Stimulated activated CD8-positive, alpha-beta memory T cell treated with anti-CD3 and anti-CD28 coated beads, Interleukin-4, amount 100 ng/mL, for 24 hours (primary cell): ENCODE results near the gene ANO2.

Experiments used
- DNase-seq: peaks from one replicate; pipeline ENCODE4 v3.0.0-alpha.2; 2020; ENCODE audit warnings: low read depth

ANO2 gene

DNA sequence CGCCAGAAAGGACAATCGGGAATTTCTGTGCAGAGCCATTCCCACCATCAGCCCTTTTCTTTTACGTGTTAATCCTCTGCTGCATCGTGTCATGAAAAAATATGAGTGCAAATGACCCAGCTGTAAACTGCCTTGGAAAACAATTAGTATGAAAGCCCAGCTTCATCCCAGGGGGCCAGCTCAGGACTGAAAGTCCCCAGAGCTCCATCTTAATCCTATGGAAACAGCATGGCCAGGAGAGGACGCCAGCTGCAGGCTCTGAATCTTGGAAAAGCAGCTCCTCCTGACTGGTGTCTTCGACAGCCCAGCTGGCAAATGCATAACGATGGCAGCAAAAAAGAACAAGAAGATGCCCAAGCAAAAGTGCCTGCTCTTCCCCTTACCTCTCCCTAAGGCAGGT lies 321.6 kb downstream of the ANO2 start:
- DNase-seq = no peak

- no peak for DNase-seq
Observed at GRCh38 chr12:5622280-5622679, 322.8 kb downstream of the ANO2 start.

DNA sequence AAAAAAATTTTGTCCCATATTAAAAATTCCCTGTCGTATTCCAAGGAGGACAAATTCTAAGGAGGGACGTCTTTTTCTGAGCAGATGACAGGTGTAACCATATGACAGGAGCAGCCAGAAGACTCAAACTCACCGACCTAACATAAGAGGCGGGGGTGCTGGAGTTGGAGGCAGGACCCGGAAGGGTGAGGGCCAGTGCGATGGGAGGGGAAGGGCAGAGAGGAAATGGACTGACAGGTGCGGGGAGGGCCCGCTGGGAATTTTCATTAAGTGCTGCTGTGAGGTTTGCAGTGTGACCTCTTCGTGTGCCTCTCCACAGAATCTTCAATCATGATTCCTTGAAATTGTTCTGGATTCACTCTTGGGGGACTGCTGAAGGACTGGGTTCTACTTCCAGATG lies 323.7 kb downstream of the ANO2 start:
- DNase-seq = no peak

GRCh38 chr12:5620896-5621295 lies 324.2 kb downstream of the ANO2 start:
- no peak for DNase-seq

DNA sequence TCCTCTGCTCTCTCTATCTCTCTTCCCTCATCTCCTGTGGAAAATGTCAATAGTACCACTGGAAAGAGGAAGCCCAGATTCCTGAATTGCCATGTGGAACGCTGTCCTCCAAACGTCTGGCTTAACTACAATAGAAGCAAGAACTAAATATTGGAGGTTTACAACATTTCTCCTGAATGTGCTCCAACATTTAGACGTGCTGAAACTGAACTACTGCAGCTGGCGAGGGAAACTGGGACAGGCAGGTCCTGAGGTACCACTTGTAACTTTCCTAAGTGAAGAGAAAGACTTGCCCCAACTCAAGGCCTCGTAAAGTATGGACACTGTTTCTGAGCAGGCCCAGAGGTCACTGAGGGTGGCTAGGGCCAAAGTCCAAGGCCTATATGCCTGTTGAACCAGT lies 325.4 kb downstream of the ANO2 start:
- no peak for DNase-seq

GRCh38 chr12:5616854-5617253 lies 328.2 kb downstream of the ANO2 start:
- no peak for DNase-seq

DNA sequence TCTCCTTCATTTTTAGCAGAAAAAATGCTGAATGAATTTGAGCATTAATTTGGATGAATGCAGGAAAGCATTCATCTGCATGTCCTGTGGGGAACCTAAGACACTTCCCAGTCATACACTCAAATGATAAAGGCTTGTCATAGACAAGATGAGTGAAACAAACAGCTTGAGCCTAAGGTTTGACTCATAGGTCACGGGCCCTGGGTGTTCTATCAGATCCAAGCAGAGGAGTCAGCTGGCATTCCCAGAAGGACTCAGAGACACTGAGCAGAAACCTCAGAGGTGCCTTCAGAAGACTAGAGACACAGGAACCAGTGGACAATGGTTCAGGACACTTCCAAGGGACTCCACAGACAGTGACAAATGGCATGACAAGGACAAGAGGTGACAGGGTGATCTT lies 329.3 kb downstream of the ANO2 start:
- DNase-seq = no peak

GRCh38 chr12:5614256-5614655 lies 330.8 kb downstream of the ANO2 start:
- no peak for DNase-seq

DNA sequence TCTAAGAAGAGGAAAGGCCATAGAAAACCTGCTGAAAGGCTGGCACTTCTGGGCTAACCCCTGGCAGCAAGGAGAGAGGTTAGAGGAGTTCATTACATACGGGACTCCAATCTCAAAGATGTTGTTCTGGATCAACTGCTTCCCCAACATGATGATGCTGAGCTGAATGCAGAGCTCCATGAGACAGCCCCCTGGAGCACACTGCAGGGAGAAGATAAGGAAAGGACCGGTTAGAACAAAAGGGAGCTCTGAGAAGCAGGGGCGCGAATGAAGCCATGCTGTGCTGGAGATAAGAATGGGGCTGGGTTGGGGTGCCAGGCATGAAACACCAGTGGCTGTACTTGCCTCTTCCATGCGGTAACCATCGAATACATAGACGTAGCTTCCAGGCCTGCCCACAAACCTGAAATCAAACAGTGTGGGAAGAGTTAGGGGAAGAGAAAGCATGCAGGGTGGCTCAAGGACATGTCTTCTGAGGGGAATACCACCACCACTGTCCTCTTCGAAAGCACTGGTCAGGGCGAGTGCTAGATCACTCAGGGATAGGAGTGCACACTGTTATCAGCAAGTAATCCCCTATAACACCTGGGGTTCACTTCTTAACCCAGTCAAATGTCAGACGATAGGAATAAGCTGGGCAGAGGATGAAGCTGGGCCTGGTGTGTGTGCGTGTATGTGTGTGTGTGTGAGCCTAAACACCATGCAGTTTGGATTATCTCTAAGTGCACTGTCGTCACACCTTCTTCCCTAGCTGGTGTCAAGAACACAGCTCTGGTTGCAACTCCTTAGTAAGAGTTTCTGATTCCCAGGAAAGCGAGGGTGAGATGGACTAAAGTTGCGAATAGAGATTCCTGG lies 332.3 kb downstream of the ANO2 start:
- no peak for DNase-seq

DNA sequence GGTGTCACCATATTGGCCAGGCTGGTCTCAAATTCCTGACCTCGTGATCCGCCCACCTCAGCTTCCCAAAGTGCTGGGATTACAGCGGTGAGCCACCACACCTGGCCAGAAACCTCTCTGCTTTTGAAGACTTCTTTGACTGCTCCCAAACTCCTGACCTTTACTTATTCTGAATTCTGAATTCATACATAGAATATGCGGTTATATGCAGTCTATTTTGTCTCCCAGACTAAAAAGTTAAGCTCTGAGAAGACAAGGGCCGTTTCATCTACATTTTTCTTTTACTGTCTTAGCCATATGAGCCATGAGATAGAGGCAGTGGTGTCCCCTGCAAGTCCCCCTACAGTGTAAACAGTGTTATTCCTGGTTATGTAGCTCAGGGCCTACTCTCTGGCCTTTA lies 333.9 kb downstream of the ANO2 start:
- DNase-seq = no peak

DNA sequence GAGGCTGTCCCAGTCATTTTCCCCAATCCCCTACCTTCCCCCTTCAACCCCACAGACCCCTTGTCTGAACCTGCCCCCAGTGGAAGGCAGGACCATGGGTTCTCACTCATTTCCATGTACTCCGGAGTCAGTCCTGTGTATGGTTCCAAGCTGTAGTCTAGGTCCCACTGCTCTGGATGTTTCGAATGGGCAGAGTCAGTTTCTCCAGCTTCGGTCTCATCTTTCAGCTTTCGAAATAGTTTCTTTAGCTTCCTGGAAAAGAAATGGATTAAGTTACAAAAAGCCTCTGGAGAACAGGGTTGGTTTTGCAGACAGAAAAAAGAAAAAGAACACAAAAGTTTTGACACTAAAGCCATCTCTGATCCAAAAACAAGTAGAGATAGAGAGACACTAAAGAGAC lies 345.7 kb downstream of the ANO2 start:
- DNase-seq = no peak

- DNase-seq = no peak
Observed at GRCh38 chr12:5593998-5594397, 351.1 kb downstream of the ANO2 start.

GRCh38 chr12:5593086-5593485 lies 352.0 kb downstream of the ANO2 start:
- DNase-seq = no peak

- no peak for DNase-seq
Observed at GRCh38 chr12:5592310-5592709, 352.7 kb downstream of the ANO2 start.

DNA sequence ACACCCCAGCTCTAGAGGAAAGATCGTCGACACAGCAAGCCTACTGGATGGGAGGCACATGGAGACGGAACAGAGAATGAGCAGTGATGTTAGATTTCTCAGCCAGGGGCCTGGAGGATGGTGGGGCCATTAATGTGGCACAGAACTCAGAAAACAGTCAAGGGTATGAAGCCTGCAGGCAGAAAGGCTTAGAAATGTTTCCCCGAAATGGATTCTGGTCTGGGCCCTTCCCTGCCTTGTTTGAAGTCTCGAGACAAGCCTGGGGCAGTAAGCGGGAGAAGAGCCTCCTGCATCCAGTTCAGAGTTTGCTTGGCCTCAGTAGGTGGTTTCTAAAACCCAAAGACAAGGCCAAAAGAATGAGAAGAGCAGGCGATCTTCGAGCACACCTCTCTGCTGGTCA lies 354.7 kb downstream of the ANO2 start:
- no peak for DNase-seq

- no peak for DNase-seq
Observed at GRCh38 chr12:5589054-5589453, 356.0 kb downstream of the ANO2 start.

DNA sequence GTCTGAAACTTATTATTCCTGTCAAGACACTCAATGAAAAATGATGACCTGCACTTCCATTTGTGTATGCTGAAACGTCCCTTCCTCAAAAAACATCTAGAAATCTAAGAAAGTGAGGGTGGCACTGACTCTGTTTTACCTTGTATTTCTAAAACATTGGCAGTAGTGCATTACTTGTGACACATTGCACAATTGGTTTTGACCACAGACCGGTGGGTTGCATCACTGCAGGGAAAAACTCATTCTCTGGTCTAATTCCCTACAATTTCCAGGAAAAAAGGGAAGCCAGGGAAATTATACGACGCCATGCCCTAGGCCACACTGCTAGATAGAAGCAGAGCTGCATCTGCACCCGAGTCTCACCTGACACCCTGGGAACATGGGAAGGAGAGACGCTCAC lies 356.5 kb downstream of the ANO2 start:
- DNase-seq = no peak

DNA sequence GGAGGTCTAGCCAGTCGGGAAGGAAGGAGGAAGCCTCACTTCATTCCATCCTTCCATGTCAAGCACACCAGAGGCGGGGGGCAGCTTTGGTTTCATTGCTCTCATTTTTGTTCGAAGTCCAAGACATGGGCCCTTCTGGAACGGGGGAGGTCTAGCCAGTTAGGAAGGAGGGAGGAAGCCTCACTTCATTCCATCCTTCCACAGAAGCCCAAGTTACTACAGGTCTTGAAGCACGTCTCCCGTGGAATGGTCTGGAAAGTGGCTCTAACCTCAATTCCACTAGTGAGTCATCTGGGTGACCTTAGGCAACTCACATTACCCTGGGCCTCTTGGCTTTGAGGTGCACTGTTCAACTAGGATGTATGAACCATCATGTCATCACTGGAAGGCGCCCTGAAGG lies 356.9 kb downstream of the ANO2 start:
- no peak for DNase-seq

- no peak for DNase-seq
Observed at GRCh38 chr12:5587711-5588121, 357.3 kb downstream of the ANO2 start.

- no peak for DNase-seq
Observed at GRCh38 chr12:5586201-5586600, 358.9 kb downstream of the ANO2 start.

DNA sequence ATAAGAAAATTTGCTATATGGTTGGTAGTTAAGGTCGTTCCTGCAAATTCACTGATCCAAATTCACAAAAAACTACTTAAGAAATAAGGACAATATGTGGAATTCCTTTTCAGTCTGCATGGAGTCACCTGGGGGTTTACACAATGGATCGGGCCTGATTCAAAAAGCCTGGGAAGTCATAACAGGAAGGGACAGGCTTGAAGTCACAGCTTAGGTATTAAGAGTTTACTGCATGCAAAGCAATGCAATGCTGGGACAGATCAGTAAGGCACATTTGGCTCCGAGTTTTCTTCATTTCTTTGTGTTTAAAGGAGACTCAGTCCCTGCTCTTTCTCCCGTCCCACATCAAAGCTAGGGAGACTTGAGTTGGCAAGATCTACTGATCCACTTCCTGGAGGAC lies 359.9 kb downstream of the ANO2 start:
- no peak for DNase-seq

DNA sequence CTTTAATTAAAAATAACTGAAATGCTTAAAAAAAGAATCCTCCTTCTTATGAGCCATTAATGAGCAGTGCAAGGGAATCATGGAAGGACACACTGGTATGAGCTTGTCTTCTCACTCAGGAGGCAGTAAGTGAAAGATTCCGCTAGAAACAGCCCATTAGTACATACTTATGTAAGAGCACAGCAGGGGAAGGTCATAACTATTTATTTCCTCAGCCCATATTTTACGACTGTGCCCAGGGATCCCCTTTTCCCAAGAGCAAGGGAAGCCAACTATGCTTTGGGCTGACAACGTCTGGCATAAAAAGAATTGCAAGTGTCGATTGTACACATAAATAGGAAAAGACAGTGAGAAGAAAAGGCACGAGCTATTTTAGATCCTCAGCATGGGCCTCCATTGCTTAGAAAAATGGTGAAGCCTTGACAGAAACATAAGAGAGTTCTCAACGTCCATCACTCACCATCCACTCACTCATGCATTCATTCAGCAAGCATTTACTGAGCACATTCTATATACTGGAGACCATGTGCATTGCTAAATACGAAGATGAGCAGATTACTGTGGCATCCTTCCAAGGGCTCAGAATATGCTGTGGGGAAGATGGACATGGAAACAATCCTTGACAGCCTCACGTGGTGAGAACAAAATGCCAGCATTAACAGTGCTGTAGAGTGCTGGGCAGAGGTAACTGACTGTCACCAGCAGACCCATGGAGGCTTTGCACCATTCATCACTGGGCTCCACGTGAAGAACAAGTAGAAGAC lies 360.5 kb downstream of the ANO2 start:
- no peak for DNase-seq

GRCh38 chr12:5582541-5582940 lies 362.5 kb downstream of the ANO2 start:
- DNase-seq = no peak

- DNase-seq = no peak
Observed at GRCh38 chr12:5582018-5582417, 363.0 kb downstream of the ANO2 start.
